Motor neuron (in vitro differentiated cells): ENCODE measurements around the gene TECPR2. TPM values are rescaled to one million over a fixed set of nuclear protein-coding genes. Genes with fewer than 3 reads are reported as not detected.
A peak's percentile ranks its signal among the peaks of the same experiment; 100 is the strongest.
"Not testable (repeated sequence)": the region's sequence is repeated elsewhere in the genome, so short reads cannot be mapped to it uniquely, and the experiment has no call there.

Source experiments
- ATAC-seq, 8 experiments: fragments of 200-7000 bp; cut with Tn5 transposase; replicated peaks in 6 of 8; 2 replicates each; pipeline ENCODE4 v1.8.0; 2021; ENCODE audit warnings: mild to moderate bottlenecking in 8 of 8, moderate library complexity in 8 of 8
- H3K27ac ChIP-seq, 2 donors: fragments of 250-450 bp; sonication (Bioruptor Pico); 2 replicates each; pipeline ENCODE4 v1.9.0; 2021; ENCODE audit warnings: antibody characterized with exemption in 2 of 2, mild to moderate bottlenecking in 2 of 2, moderate library complexity in 1 of 2
- H3K4me1 ChIP-seq, 2 donors: fragments of 250-450 bp; sonication (Bioruptor Pico); replicated peaks in 1 of 2; 2 replicates each; pipeline ENCODE4 v1.6.1; 2021; ENCODE audit warnings: antibody characterized with exemption in 2 of 2, mild to moderate bottlenecking in 2 of 2, moderate library complexity in 1 of 2
- H3K4me3 ChIP-seq, 5 donors: fragments of 250-450 bp; sonication (Bioruptor Pico); 2 replicates each; pipeline ENCODE4 v1.9.0; 2021; ENCODE audit warnings: antibody characterized with exemption in 5 of 5, mild to moderate bottlenecking in 5 of 5, moderate library complexity in 4 of 5
- WGBS, 10 experiments: fragments of 450-650 bp; shearing (Covaris generic); methylation state at CpG; one replicate each; pipeline ENCODE4 v1.0.0; 2022; 5-methylcytosine and 5-hydroxymethylcytosine counted together
- in situ Hi-C, 9 experiments: fragments of 400-800 bp; cut with MboI; loops; one replicate each; pipeline ENCODE4 v1.15.0; 2021; ENCODE audit warnings: low sequenced_read_pairs in 9 of 9, low pct_unique_long_range_greater_than_20kb in 2 of 9; ENCODE audit not compliant: unreplicated experiment in 9 of 9
- total RNA-seq, 8 experiments: library from RNA; unstranded; fragments of 300-600 nt; gene quantifications; 2 replicates each; pipeline versions ENCODE4 v1.2.3 to v1.2.4, GENCODE V29; 2022

The TECPR2 gene
- total RNA-seq, 8 experiments from 2014 or later, result 6.5 to 14.2 (median 9.3) TPM

DNA sequence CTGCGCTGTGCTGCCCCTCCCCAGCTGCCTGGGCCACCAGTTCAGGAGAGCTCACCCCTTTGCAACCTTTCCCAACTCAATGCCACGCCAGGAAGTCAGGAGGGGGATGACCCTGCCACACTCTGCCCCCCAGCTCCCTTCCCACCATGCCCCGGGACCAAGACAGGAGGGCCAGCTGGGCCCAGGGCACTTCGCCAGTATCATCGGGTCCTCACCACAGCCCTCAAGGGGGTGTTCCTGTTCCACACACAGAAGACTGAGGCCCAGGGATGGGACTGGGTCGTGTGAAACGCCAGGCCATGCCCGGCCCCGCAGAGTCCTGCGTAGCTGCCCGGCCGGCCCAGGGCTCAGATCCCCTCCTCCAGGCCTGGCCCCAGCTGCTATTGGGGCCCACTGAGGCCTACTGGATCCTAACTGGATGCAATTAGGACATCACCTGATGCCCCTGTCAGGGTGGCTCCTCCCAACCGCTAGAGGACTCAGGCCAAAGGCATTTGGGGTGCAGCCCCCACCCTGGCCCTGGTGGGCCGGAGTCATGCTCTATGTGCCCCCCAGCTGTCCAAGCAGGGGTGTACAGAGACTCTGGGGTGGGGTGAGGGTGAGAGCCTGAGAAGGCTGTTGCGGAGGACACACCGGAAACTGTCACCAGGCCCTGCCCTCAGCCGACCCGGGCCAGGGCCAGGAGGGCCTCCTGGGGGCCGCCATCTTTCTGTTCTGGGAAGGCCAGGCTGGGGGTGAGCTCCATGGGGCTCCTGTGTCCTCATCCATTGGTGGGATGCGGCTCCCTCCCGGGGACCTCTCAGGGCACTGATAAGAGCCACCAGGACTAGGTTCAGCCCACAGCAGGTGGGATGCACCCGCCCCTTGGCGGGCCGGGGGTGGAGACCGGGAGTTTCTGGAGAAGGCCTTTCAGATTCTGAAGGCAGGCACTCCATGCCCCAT, 176.1 kb downstream of the TECPR2 start:
- 20 to 100% (median 80%) methylated on average over 1 to 6 of the region's 25 CpGs; no CpG with 5 or more reads in 5 of the 10 experiments for WGBS, 10 experiments
- in situ Hi-C loops, result no loop called here
- no peak overlapping the region for H3K4me3 ChIP-seq
- H3K27ac ChIP-seq, result no peak overlapping the region
- H3K4me1 ChIP-seq, result peaks cover 5 to 9% of the 10 kb centered on the region in 2 donors
- no peak for ATAC-seq

DNA sequence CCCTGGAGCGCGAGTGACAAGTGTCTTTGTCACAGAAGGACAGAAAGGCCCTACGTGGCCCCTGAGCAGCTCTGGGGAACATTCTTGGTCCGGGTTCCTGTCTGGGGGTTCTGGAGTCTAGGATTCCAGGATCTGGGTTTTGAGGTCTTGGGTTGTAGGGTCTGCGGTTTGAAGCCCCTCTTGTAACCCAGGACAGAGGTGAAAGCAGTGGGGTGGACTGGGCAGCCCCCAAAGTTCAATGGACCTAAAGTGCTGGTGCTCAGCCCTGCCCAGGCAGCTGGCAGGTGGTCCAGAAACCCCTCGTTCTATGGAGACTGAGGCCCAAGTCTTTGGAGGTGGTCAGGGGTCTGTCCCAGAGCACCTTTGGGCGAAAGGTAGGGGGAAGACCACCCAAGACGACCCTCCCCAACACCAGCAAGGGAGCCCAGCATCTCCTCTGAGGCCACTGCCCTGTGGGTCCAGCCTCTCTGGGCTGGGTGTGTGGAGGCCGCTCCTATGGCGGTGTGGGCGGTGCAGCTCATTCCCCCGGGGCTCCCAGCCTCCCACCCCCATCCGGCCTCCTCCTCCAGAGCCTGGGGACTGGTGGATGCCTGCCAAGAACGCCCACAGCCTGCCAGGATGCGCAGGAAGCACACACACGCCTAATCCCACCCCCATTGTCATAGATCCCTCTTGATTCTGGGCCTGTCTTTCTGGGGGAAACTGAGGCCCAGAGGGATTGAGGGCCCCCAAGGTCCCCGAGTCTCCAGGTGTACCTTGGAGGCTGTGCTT, 177.0 kb downstream of the TECPR2 start:
- peaks cover 5 to 9% of the 10 kb centered on the region in 2 donors for H3K4me1 ChIP-seq
- WGBS, 10 experiments, result 40 to 100% (median 90%) methylated on average over 1 to 2 of the region's 17 CpGs; no CpG with 5 or more reads in 7 of the 10 experiments
- in situ Hi-C loops, result no loop called here
- ATAC-seq, result peak; percentile 3 to 56 (median 28)
- no peak overlapping the region for H3K4me3 ChIP-seq
- no peak overlapping the region for H3K27ac ChIP-seq

DNA sequence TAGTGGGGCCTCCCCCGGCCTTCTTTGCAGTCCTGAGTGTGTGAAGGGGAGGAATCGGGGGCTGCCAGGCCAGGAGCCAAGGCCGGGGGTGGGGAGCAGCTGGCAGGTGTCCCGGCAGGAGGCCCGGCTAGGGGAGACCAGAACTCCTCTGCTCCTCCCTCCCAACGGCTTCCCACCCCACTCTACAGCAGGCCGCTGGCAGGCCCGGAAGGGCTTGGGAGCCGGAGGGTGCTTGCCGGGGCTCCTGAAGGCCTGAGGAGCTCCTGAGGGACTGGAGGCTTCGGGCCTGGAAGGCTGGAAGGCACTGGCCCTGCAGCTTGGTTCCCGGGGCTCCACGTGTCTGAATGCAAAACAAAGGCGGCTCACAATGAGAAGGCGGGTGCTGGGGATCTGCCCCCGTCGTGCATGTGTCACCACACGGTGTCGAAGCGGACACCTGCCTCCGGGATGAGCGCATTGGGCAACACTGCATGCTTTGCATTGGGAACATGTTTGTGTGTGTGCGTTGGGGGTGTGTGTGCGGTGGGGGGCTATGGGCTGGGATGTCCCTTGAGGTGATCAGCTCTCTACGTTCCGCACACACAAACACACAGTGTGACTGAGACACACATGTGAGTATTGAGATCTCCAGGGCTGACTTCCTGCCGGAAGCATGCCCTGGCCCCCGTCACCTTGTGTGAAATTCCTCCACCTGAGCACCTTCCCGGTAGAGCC, 177.7 kb downstream of the TECPR2 start:
- Histone ChIP-seq H3K27ac (peak overlapping the region in 1 of 2 donors; percentile 34), H3K4me3 (no peak overlapping the region), H3K4me1 (peaks cover 5 to 12% of the 10 kb centered on the region in 2 donors)
- in situ Hi-C loops, result no loop called here
- WGBS, 10 experiments, result 73 to 100% (median 98%) methylated on average over 1 to 5 of the region's 29 CpGs; no CpG with 5 or more reads in 6 of the 10 experiments
- peak in 7 of 8 experiments; percentile 4 to 81 (median 76) for ATAC-seq

DNA sequence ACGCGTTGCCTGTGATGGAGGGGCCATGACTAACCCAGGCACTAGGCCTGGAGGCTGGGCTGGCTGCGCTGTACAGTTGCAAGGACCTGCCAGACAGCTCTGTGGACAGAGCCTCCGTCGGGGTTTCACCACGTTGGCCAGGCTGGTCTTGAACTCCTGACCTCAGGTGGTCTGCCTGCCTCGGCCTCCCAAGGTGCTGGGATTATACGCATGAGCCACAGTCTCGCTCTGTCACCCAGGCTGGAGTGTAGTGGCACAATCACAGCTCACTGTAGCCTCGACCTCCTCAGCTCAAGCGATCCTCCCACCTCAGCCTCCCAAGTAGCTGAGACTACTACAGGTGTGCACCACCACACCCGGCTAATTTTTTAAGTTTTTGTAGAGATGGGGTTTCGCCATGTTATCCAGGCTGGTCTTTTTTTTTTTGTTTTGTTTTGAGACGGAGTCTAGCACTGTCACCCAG, 178.3 kb downstream of the TECPR2 start:
- WGBS, 10 experiments, result 83 to 100% (median 92%) methylated on average over 1 to 5 of the region's 14 CpGs; no CpG with 5 or more reads in 4 of the 10 experiments

DNA sequence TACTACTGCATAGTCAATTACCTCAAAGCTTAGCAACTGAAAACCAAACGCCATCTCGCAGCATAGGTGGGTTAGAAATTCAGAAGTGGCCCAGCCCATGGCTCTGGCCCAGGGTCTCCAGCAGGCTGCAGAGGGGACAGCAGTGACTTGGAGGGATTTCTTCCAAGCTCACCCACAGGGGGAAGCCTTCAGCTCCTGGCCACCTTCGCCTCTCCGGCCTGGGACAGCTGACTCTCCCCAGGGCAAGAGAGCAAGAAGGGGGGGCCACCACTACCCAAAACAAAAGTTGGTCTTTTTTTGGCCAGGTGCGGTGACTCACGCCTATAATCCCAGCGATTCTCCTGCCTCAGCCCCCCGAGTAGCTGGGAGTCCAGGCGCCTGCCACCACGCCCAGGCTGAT, 179.0 kb downstream of the TECPR2 start:
- no peak overlapping the region for H3K27ac ChIP-seq
- WGBS, 10 experiments, result 70 to 100% (median 83%) methylated on average over 1 to 8 of the region's 10 CpGs; no CpG with 5 or more reads in 3 of the 10 experiments
- ATAC-seq, result no peak
- in situ Hi-C loops, result no loop called here
- H3K4me1 ChIP-seq, result peaks cover 5 to 19% of the 10 kb centered on the region in 2 donors
- no peak overlapping the region for H3K4me3 ChIP-seq

More for the DNA sequence above, 178.3 kb downstream of the TECPR2 start:
- in situ Hi-C loops, H3K27ac ChIP-seq, ATAC-seq, H3K4me3 ChIP-seq: not testable (repeated sequence)
- H3K4me1 ChIP-seq, result peaks cover 5 to 18% of the 10 kb centered on the region in 2 donors

DNA sequence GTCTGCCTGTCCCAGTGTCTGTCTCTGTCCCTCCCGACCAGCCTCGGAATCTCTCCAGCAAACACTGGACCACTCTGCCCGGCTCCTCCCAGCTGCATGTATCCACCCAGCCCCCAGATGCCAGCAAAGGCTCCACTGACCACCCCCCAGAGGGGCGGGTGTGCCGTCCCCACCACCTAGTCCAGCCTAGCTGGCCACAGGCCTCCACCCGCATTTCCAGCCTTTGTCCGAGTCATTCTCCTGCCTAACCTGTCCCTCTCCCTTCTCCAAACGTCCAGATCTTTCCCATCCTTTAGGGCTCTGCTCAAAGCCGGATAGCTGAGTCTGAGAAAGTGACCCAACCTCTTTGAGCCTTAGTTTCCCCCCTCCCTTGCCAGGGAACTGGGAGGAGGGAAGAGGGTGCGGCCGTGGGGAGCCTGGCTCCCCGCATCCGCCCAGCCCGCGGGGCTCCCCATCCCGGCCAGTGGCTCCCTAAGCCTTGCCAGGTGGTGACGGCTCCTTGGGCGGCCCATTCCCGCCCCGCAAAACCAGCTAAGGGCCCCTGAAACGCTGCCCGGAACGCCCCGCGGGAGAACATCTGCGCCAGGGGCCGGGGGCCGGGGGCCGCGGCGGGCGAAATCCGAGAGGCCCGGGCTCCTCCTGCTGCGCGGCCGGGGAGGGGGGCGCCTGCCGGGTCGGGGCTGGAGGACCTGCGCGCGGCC, 181.5 kb downstream of the TECPR2 start:
- in situ Hi-C loops, result no loop called here
- Histone ChIP-seq H3K27ac (no peak overlapping the region), H3K4me3 (no peak overlapping the region), H3K4me1 (peaks cover 5 to 19% of the 10 kb centered on the region in 2 donors)
- WGBS, 10 experiments, result 0 to 67% (median 19%) methylated on average over 2 to 3 of the region's 43 CpGs; no CpG with 5 or more reads in 7 of the 10 experiments
- ATAC-seq, result peak in 3 of 8 experiments; percentile 30 to 46 (median 32)

DNA sequence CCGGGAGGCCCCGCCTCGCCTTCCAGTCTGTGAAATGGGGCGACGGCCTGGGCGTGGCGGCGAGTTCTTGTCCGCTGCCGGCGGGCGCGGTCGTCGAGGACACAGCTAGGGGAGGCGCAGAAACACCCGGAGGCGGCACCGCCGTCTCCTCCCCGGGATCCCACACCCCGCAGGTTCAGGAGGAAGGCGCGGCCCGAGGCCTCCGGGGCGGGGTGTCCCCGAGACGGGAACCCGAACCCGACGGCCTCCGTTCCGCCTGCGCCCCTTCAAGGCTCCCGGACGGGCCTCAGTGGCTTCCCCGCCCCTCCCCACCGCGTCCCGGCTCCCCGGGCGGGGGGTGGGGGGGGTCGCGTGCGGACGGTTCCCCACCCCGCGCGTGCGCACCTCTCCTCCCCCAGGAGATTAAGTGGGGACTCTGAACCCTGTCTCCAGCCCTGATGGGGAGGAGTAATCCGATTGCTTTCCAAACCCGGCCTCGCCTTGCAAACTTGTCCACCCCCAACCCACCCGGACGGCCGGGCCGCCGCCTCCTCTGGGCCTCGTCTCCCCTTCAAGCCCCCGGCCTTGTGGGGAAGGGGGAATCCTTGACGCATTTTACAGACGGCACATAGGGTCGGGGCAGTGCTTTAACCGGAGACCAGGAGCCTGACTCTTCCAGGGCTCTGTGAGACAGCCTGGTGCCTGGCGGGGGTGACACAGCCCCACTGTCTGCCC, 182.2 kb downstream of the TECPR2 start:
- H3K4me3 ChIP-seq, result no peak overlapping the region
- ATAC-seq, result peak in 7 of 8 experiments; percentile 2 to 69 (median 13)
- no CpG with 5 or more reads among the region's 66 CpGs for WGBS, 10 experiments

DNA sequence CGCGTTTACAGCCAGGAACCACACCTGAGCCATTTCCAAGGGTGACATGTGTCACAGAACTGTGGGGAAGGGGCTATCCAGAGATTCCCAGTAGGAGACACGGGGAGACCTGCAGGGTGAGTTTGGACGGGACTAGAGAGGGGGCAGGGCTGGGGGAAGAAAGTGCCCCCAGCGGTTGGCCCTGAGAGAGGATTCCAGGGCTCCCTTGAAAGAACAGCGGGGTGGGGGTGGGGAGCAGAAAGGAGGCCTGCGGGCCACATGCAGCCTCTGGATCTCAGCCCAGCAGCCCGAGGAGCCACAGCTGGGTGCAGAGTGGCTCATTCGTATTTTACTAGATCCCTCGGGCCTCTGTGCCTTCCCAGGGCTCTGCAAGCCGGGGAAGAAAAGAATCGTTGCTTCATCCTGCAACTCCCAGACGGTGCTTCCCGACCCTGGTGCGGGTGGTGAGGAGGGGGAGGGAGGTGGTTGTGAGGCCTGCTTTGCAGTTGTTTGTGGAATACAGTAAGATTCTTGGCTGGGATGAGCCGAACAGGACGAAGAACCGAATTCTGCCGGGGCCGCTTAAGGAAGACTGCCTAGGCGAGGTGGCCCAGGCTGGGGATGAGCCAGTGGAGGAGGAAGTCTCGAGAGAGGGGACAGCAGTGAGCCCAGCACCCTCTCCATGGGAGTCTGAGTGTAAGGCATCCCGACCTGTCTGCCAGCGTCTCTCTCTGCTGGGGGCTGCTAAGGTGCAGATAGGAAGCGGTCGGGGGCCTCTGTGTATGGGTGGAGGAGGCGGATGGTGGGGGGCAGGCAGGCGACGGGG, 182.9 kb downstream of the TECPR2 start:
- 20 to 80% (median 50%) methylated on average over 1 to 6 of the region's 29 CpGs; no CpG with 5 or more reads in 5 of the 10 experiments for WGBS, 10 experiments
- no peak overlapping the region for H3K4me3 ChIP-seq
- peaks cover 0 to 12% of the 10 kb centered on the region in 2 donors for H3K4me1 ChIP-seq
- ATAC-seq, result peak; percentile 15 to 64 (median 58)
- in situ Hi-C loops, result no loop called here
- no peak overlapping the region for H3K27ac ChIP-seq

More for the DNA sequence above, 182.2 kb downstream of the TECPR2 start:
- peaks cover 5 to 19% of the 10 kb centered on the region in 2 donors for H3K4me1 ChIP-seq
- H3K27ac ChIP-seq, result no peak overlapping the region
- in situ Hi-C loops, result no loop called here

DNA sequence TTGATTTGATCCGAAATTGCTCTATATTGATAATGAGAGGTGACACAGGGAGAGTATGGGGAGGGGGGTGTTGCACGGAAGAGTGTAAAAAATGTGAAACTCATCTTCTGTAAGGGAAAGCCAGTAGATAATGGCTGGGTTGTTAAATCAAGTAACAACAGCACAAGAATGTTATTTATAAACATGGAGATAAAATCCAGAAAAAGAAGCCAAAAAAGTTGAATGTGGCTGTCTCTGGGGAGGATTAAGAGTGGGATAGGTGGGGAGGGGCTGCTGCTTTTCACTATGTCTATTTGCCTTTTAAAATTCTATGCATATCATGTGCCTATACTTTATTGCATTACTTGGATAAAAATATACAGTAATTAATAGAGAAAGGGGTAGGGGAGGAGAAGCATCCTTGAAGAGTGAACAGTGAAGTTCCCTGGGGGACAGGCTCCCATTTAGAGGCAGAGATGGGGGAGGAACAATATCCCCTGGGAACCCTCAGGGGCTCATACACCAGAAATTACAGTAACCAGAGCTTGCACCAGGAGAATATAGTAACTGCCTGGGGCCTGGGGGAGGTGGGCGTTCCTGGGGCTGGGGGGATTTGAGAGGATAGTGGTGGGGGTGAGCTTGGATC, 186.0 kb downstream of the TECPR2 start:
- in situ Hi-C loops, result no loop called here
- no peak for ATAC-seq
- Histone ChIP-seq H3K27ac (no peak overlapping the region), H3K4me3 (no peak overlapping the region), H3K4me1 (peaks cover 0 to 13% of the 10 kb centered on the region in 2 donors)
- 10 to 90% (median 71%) methylated on average over 1 to 3 of the region's 3 CpGs; no CpG with 5 or more reads in 1 of the 10 experiments for WGBS, 10 experiments

DNA sequence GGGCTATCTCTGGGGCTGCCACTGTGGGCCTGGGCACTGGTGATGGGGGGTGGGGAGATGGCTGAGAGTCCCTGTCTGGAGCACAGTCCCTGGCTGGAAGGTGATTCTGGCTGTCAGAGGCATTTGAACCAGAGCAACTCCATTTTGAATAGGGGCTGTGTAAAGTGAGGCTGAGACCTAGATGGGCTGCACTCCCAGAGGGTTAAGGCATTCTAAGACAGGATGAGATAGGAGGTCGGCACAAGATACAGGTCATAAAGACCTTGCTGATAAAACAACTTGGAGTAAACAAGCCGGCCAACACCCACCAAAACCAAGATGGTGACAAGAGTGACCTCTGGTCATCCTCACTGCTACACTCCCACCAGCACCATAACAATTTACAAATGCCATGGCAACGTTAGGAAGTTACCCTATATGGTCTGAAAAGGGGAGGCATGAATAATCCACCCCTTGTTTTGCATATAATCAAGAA, 188.2 kb downstream of the TECPR2 start:
- WGBS, 10 experiments, result 0 to 56% (median 33%) methylated on average over 1 to 2 of the region's 3 CpGs; no CpG with 5 or more reads in 7 of the 10 experiments
- in situ Hi-C loops, H3K4me3 ChIP-seq, H3K4me1 ChIP-seq, H3K27ac ChIP-seq: not testable (repeated sequence)
- peak in 2 of 8 experiments; percentile 22 to 26 for ATAC-seq
